HG03060 (cell line): ENCODE measurements around the gene NAA25.

Experiments
- ATAC-seq: cut with Tn5 transposase; IDR thresholded peaks from one replicate; pipeline ENCODE4 v1.9.1; 2021; ENCODE audit warnings: low read depth, moderate number of reproducible peaks; ENCODE audit not compliant: unreplicated experiment

Gene NAA25

DNA sequence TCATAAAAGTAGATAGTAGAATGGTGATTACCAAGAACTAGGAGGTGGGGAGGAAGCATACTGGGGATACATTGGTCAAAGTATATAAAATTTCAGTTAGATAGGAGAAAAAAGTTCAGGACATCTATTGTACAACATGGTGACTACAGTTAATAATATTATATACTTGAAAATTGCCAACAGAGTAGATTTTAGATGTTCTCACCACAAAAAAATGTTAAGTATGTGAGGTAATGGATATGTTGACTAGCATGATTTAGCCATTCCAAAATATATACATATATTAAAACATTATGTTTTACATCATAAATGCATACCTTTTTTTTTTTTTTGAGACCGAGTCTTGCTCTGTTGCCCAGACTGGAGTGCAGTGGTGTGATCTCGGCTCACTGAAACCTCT lies 126.6 kb downstream of the NAA25 start:
- no peak for ATAC-seq

DNA sequence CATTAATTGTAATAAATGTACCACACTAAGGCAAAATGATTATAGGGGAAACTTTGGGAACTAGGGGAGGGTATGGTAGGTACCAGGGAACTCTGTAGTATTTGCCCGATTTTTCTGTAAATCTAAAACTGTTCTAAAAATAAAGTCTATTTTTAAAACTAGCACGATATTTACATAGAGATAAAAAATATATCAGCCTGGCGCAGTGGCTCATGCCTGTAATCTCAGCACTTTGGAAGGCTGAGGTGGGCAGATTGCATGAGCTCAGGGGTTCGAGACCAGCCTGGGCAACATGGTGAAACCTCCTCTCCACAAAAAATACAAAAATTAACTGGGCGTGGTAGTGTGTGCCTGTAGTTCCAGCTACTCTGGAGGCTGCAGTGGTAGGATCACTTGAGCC lies 128.0 kb downstream of the NAA25 start:
- no peak for ATAC-seq

DNA sequence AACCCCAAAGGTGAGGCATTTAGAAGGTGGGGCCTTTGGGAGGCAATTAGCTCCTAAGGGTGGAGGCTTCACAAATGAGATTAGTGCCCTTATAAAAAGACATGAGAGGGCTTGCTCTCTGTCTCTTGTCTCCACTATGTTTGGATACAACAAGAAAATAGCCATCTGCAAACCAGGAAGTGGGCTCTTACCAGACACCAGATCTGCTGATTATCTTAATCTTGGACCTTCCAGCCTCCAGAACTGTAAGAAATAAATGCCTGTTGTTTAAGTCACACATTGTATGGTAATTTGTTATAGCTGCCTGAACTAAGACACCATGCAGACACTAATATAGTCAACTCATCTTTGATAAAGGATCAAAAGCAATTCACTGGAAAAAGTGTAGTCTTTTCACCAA lies 130.0 kb downstream of the NAA25 start:
- ATAC-seq, result no peak

DNA sequence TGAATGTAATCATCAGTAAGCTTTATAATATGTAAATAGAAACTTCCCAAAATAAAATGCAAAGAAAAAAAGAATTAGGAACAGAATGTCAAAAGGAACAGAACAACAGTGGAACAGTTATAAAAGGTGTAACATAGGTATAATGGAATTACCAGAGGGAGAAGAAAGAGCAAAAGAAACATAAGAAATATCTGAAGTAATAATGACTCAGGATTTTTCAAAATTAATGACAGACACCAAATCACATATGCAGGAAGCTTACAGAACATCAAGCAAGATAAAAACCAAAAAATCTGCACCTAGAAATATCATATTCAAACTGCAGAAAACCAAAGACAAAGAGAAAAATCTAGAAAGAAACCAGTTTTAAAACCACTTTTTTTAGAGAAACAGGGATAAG lies 131.7 kb downstream of the NAA25 start:
- no peak for ATAC-seq
